Measurements from ENCODE around the gene PRUNE2. TPM values are rescaled to one million over a fixed set of nuclear protein-coding genes. Genes with fewer than 3 reads are reported as not detected.

PRUNE2 gene
- total RNA-seq, 1 experiment from 2014 or later, result 0.59 TPM

GRCh38 chr9:76644171-76644570 is 261.7 kb downstream of the PRUNE2 start (continued):
- TF ChIP-seq SIN3A (IDR thresholded peaks at IDR 0.05; ENCODE audit: low read depth) (no peak), MAX (IDR thresholded peaks at IDR 0.05) (no peak)

- CTCF ChIA-PET, result no interaction called here
- Histone ChIP-seq H3K9ac (ENCODE audit: low read length) (no peak overlapping the region), H3K36me3 (ENCODE audit: control insufficient read depth in 1 of 2, insufficient read depth in 2 of 2, low read length in 2 of 2) (no peaks in the 10 kb centered on the region), H3K27me3 (ENCODE audit: insufficient read depth, low read length) (no peaks in the 10 kb centered on the region), H3K79me2 (ENCODE audit: insufficient read depth, low read length) (no peaks in the 10 kb centered on the region), H4K20me1 (ENCODE audit: insufficient read depth) (no peaks in the 10 kb centered on the region), H3K4me2 (ENCODE audit: low read length) (no peak overlapping the region), H3K9me2 (ENCODE audit: insufficient read depth) (no peaks in the 10 kb centered on the region), H2AFZ (ENCODE audit: low read depth, low read length, poor library complexity, severe bottlenecking) (no peak overlapping the region), H3K27ac (ENCODE audit: low read depth, low read length) (no peak overlapping the region), H3K4me3 (replicated peaks in 1 of 2; ENCODE audit: low read depth in 1 of 2, low read length in 2 of 2) (no peak overlapping the region), H3K9me3 (ENCODE audit: control insufficient read depth in 1 of 2, insufficient read depth in 1 of 2, low read depth in 1 of 2, low read length in 2 of 2) (no peaks in the 10 kb centered on the region), H3K4me1 (ENCODE audit: control insufficient read depth in 1 of 2, insufficient read depth in 2 of 2, low read length in 2 of 2) (no peaks in the 10 kb centered on the region)
- intact Hi-C loops (cut with micrococcal nuclease), result no loop called here
- ATAC-seq, result no peak
- BruUV-seq (replicated peaks), result no TSS peak
- RAD21 ChIA-PET (ENCODE audit: low non-redundant PET in 1 of 2, low total read pairs in 2 of 2, uncharacterized antibody in 2 of 2, unreplicated experiment in 2 of 2), result no interaction called here
- TF ChIP-seq ZFX (IDR thresholded peaks at IDR 0.05) (no peak), CEBPB (IDR thresholded peaks at IDR 0.05; ENCODE audit: low read depth) (no peak), RAD21 (IDR thresholded peaks at IDR 0.05; ENCODE audit: low read depth) (no peak), ELF1 (IDR thresholded peaks at IDR 0.05; ENCODE audit: borderline replicate concordance, low read depth) (no peak), ATF3 (IDR thresholded peaks at IDR 0.05) (no peak), EGR1 (IDR thresholded peaks at IDR 0.05; ENCODE audit: low read depth) (no peak), REST (IDR thresholded peaks at IDR 0.05; ENCODE audit: low read depth) (no peak), POLR2AphosphoS5 (IDR thresholded peaks at IDR 0.05; ENCODE audit: low read depth, low read length) (no peak), SP1 (IDR thresholded peaks at IDR 0.05; ENCODE audit: low read depth) (no peak), FOSL1 (IDR thresholded peaks at IDR 0.05; ENCODE audit: low read depth) (no peak), POLR2A (IDR thresholded peaks at IDR 0.05; ENCODE audit: borderline replicate concordance, extremely low read depth, insufficient read depth, insufficient read length) (no peak), JUND (IDR thresholded peaks at IDR 0.05) (no peak), EZH2 (IDR thresholded peaks at IDR 0.05) (no peak), CTCF (IDR thresholded peaks at IDR 0.05 in 2 of 3, conservative IDR thresholded peaks at IDR 0.05 in 1 of 3; ENCODE audit: borderline replicate concordance in 1 of 3, insufficient read depth in 1 of 3, low read depth in 2 of 3, low read length in 2 of 3) (no peak), YY1 (IDR thresholded peaks at IDR 0.05; ENCODE audit: extremely low read depth, insufficient replicate concordance, low read depth, low read length) (no peak), SRF (IDR thresholded peaks at IDR 0.05; ENCODE audit: low read depth) (no peak), ZNF274 (IDR thresholded peaks at IDR 0.05; ENCODE audit: low read depth, low read length) (no peak), CBX3 (IDR thresholded peaks at IDR 0.05; ENCODE audit: low read depth) (no peak), EZH2phosphoT487 (IDR thresholded peaks at IDR 0.05; ENCODE audit: borderline replicate concordance) (no peak), SIN3A (IDR thresholded peaks at IDR 0.05; ENCODE audit: low read depth) (no peak)
- DNase-seq (ENCODE audit: low read depth, low spot score), result no peak
- POLR2A ChIA-PET, result no interaction called here
Measured at GRCh38 chr9:76643399-76644117, 262.4 kb downstream of the PRUNE2 start.

Measured in HCT116 (cell line).